ENCODE results near the gene NBPF3.

- no peak for TF ChIP-seq EZH2 (IDR thresholded peaks at IDR 0.05; ENCODE audit: borderline replicate concordance)
- no peak for TF ChIP-seq CTCF (IDR thresholded peaks at IDR 0.05; ENCODE audit: poor library complexity)
- TF ChIP-seq EZH2phosphoT487 (IDR thresholded peaks at IDR 0.05; ENCODE audit: low read depth, severe bottlenecking, unreplicated experiment): no peak
These were observed 71.1 kb downstream of the NBPF3 start for GRCh38 chr1:21510885-21511578.

All from hepatocyte (in vitro differentiated cells).